Thyroid gland (tissue), 4 donors: ENCODE data around the gene UBE3A.

Experiments
- CTCF ChIP-seq, 6 experiments: fragments of 200-600 bp in 3 of 6; fragments of 450-650 bp in 3 of 6; sonication (generic) in 3 of 6; IDR thresholded peaks; one replicate each; pipeline ENCODE4 v1.5.1; 2016 to 2019; ENCODE audit warnings: antibody characterized with exemption in 6 of 6, mild to moderate bottlenecking in 2 of 6, inconsistent platforms in 1 of 6, moderate library complexity in 1 of 6
- POLR2A ChIP-seq, 2 donors: fragments of 450-650 bp; IDR thresholded peaks; one replicate each; pipeline ENCODE4 v1.6.1; 2017; ENCODE audit warnings: antibody characterized with exemption in 2 of 2, mild to moderate bottlenecking in 2 of 2, moderate library complexity in 1 of 2

GRCh38 chr15:25438601-25439368 is at the start of gene UBE3A:
- peak in 1 of 6 experiments; percentile 32 for TF ChIP-seq CTCF (IDR thresholded peaks at IDR 0.05)
- TF ChIP-seq POLR2A (IDR thresholded peaks at IDR 0.05), result peak in 1 of 2 donors; percentile 88
